ENCODE results near the gene LOXL1. TPM values are rescaled to one million over a fixed set of nuclear protein-coding genes. Genes with fewer than 3 reads are reported as not detected.

The LOXL1 gene
- total RNA-seq, 1 donor from 2014 or later: 260 TPM

- DNase-seq (ENCODE audit: low spot score in 2 of 2): no peak
- no peak overlapping the region for H3K4me3 ChIP-seq
- H3K36me3 ChIP-seq: peaks cover 0 to 3% of the 10 kb centered on the region in 2 donors
- H3K4me1 ChIP-seq: peaks cover 2 to 9% of the 10 kb centered on the region in 2 donors
- H3K9me3 ChIP-seq: no peaks in the 10 kb centered on the region
- intact Hi-C loops (cut with DNase I): loop anchor here (10.0 kb wide), 1 partner anchor 61 kb away; no protein-coding TSS in a partner anchor
- no peak for TF ChIP-seq CTCF (IDR thresholded peaks at IDR 0.05)
- no peaks in the 10 kb centered on the region for H3K27me3 ChIP-seq
- no peak overlapping the region for H3K27ac ChIP-seq
Observed at GRCh38 chr15:73904026-73904815, 22.0 kb upstream of the LOXL1 start.

GRCh38 chr15:73905225-73905827 is 20.9 kb upstream of the LOXL1 start:
- DNase-seq (ENCODE audit: low spot score in 2 of 2): no peak
- intact Hi-C loops (cut with DNase I): loop anchor here (10.0 kb wide), 1 partner anchor 59 kb away; no protein-coding TSS in a partner anchor
- no peaks in the 10 kb centered on the region for H3K27me3 ChIP-seq
- H3K9me3 ChIP-seq: no peaks in the 10 kb centered on the region
- H3K36me3 ChIP-seq: peaks cover 0 to 6% of the 10 kb centered on the region in 2 donors
- no peak for TF ChIP-seq CTCF (IDR thresholded peaks at IDR 0.05)
- peaks cover 0 to 2% of the 10 kb centered on the region in 2 donors for H3K4me1 ChIP-seq
- no peak overlapping the region for H3K4me3 ChIP-seq
- no peak overlapping the region for H3K27ac ChIP-seq

- no peaks in the 10 kb centered on the region for H3K4me1 ChIP-seq
- intact Hi-C loops (cut with DNase I): loop anchor here (10.0 kb wide), 1 partner anchor 58 kb away; no protein-coding TSS in a partner anchor
- no peaks in the 10 kb centered on the region for H3K27me3 ChIP-seq
- no peak overlapping the region for H3K4me3 ChIP-seq
- peaks cover 0 to 6% of the 10 kb centered on the region in 2 donors for H3K36me3 ChIP-seq
- no peak overlapping the region for H3K27ac ChIP-seq
- DNase-seq (ENCODE audit: low spot score in 2 of 2): no peak
- no peaks in the 10 kb centered on the region for H3K9me3 ChIP-seq
- TF ChIP-seq CTCF (IDR thresholded peaks at IDR 0.05): no peak
Observed at GRCh38 chr15:73906346-73907034, 19.8 kb upstream of the LOXL1 start.

GRCh38 chr15:73907035-73907408 is 19.2 kb upstream of the LOXL1 start:
- intact Hi-C loops (cut with DNase I): loop anchor here (10.0 kb wide), 1 partner anchor 58 kb away; no protein-coding TSS in a partner anchor

More at GRCh38 chr15:73907035-73907408, 19.2 kb upstream of the LOXL1 start:
- Histone ChIP-seq H3K36me3 (peaks cover 0 to 6% of the 10 kb centered on the region in 2 donors), H3K4me1 (no peaks in the 10 kb centered on the region), H3K4me3 (no peak overlapping the region), H3K27ac (no peak overlapping the region), H3K27me3 (no peaks in the 10 kb centered on the region), H3K9me3 (no peaks in the 10 kb centered on the region)
- no peak for DNase-seq (ENCODE audit: low spot score in 2 of 2)
- TF ChIP-seq CTCF (IDR thresholded peaks at IDR 0.05): no peak

Measured in ascending aorta (tissue), 2 donors.